T-cell (primary cell): Measurements from ENCODE around the gene CDH18. TPM values are rescaled to one million over a fixed set of nuclear protein-coding genes. Genes with fewer than 3 reads are reported as not detected.

Source experiments
- ATAC-seq, 4 experiments: fragments of 200-7000 bp in 3 of 4; fragments of 150-1000 bp in 1 of 4; cut with Tn5 transposase; replicated peaks in 1 of 4; 1 replicate in 3 of 4; 2 replicates in 1 of 4; pipeline ENCODE4 v1.10.0; 2021; ENCODE audit warnings: moderate library complexity in 3 of 4, mild to moderate bottlenecking in 2 of 4, moderate number of reproducible peaks in 1 of 4
- CTCF ChIA-PET, 2 donors: fragments of 300-600 bp; sonication (Branson Sonifier 250); formaldehyde crosslinking; loops; one replicate each; lab custom pipeline; 2022; ENCODE audit warnings: antibody characterized with exemption in 2 of 2; lab: Charles Lee
- POLR2A ChIA-PET, 2 donors: fragments of 300-600 bp; sonication (Branson Sonifier 250); formaldehyde crosslinking; loops; one replicate each; lab custom pipeline; 2022; ENCODE audit warnings: antibody characterized with exemption in 2 of 2; lab: Charles Lee
- DNase-seq, 35 experiments: peaks; one replicate each; pipeline versions ENCODE4 v3.0.0 to v3.0.0-alpha.2; 2013 to 2023
- H3K27ac ChIP-seq: one replicate; pipeline ENCODE4 v1.5.1; 2013; ENCODE audit warnings: low read length
- H3K27me3 ChIP-seq, 2 experiments: replicated peaks in 1 of 2; 1 replicate in 1 of 2; 2 replicates in 1 of 2; pipeline versions ENCODE4 v1.6.1 to v1.7.0; 2013; ENCODE audit warnings: low read length in 1 of 2, mixed read lengths in 1 of 2; ENCODE audit not compliant: control insufficient read depth in 2 of 2, insufficient read depth in 2 of 2; ENCODE audit errors: extremely low read depth in 1 of 2
- H3K36me3 ChIP-seq, 2 donors: 1 replicate in 1 of 2; 2 replicates in 1 of 2; pipeline versions ENCODE4 v1.6.1 to v1.7.0; 2013; ENCODE audit warnings: low read length in 1 of 2; ENCODE audit not compliant: control insufficient read depth in 2 of 2, insufficient read depth in 1 of 2; ENCODE audit errors: extremely low read depth in 1 of 2
- H3K4me1 ChIP-seq, 2 experiments: 1 replicate in 1 of 2; 2 replicates in 1 of 2; pipeline versions ENCODE4 v1.6.1 to v1.7.0; 2013; ENCODE audit warnings: low read length in 2 of 2, mixed read lengths in 1 of 2; ENCODE audit not compliant: insufficient read depth in 2 of 2, control insufficient read depth in 1 of 2; ENCODE audit errors: extremely low read depth in 1 of 2
- H3K4me3 ChIP-seq, 2 donors: 1 replicate in 1 of 2; 2 replicates in 1 of 2; pipeline versions ENCODE4 v1.5.1 to v1.7.0; 2013; ENCODE audit warnings: mild to moderate bottlenecking in 2 of 2, low read length in 1 of 2, moderate library complexity in 1 of 2; ENCODE audit not compliant: control insufficient read depth in 1 of 2; ENCODE audit errors: extremely low read depth in 1 of 2
- H3K9me3 ChIP-seq: 2 replicates; pipeline ENCODE4 v1.7.0; 2013
- H3K27ac Mint-ChIP-seq, 2 donors: one replicate each; pipeline ENCODE4 v1.8.0; 2020 to 2021; ENCODE audit warnings: mild to moderate bottlenecking in 2 of 2, mixed read lengths in 2 of 2
- H3K27me3 Mint-ChIP-seq, 2 donors: one replicate each; pipeline ENCODE4 v1.8.0; 2021 to 2022; ENCODE audit warnings: mixed read lengths in 2 of 2
- H3K36me3 Mint-ChIP-seq: one replicate; pipeline ENCODE4 v1.8.0; 2021; ENCODE audit warnings: mixed read lengths
- H3K4me1 Mint-ChIP-seq, 3 donors: one replicate each; pipeline ENCODE4 v1.8.0; 2020 to 2022; ENCODE audit warnings: mixed read lengths in 3 of 3, mild to moderate bottlenecking in 1 of 3
- H3K4me3 Mint-ChIP-seq, 3 donors: one replicate each; pipeline ENCODE4 v1.8.0; 2020 to 2022; ENCODE audit warnings: mild to moderate bottlenecking in 3 of 3, mixed read lengths in 3 of 3, moderate library complexity in 3 of 3
- H3K9me3 Mint-ChIP-seq, 3 donors: one replicate each; pipeline ENCODE4 v1.8.0; 2020 to 2022; ENCODE audit warnings: mixed read lengths in 3 of 3
- WGBS: methylation state at CpG from one replicate; pipeline ENCODE4 v1.1.5; 2013; ENCODE audit warnings: missing lambda C conversion rate; ENCODE audit not compliant: insufficient coverage; 5-methylcytosine and 5-hydroxymethylcytosine counted together
- total RNA-seq, 35 experiments: library from RNA in 6 of 35; stranded (reverse) in 6 of 35; fragments of 120-200 nt in 1 of 35; gene quantifications; one replicate each; pipeline versions ENCODE4 v1.2.1 to v1.2.4 and lab custom pipeline; 2013 to 2026

CDH18 gene
- total RNA-seq, 5 donors from 2014 or later (not counting 1 experiment from before 2014, with no cell fraction given): not detected

GRCh38 chr5:19616701-19617215 lies 371.2 kb downstream of the CDH18 start:
- POLR2A ChIA-PET: no interaction called here
- H3K4me3 ChIP-seq: no peak overlapping the region
- Mint-ChIP-seq H3K36me3 (no peaks in the 10 kb centered on the region), H3K9me3 (peaks cover 11 to 20% (median 13%) of the 10 kb centered on the region in 3 donors), H3K4me1 (no peaks in the 10 kb centered on the region), H3K27ac (no peak overlapping the region), H3K4me3 (no peak overlapping the region), H3K27me3 (no peaks in the 10 kb centered on the region)
- WGBS: no CpG with 5 or more reads among the region's 4 CpGs
- no peak overlapping the region for H3K27ac ChIP-seq
- no peaks in the 10 kb centered on the region for H3K9me3 ChIP-seq
- no peaks in the 10 kb centered on the region for H3K27me3 ChIP-seq
- CTCF ChIA-PET: no interaction called here
- DNase-seq: no peak
- ATAC-seq: no peak
- H3K4me1 ChIP-seq: no peaks in the 10 kb centered on the region
- no peaks in the 10 kb centered on the region for H3K36me3 ChIP-seq

GRCh38 chr5:19615661-19616060 lies 372.3 kb downstream of the CDH18 start:
- Mint-ChIP-seq H3K27ac (no peak overlapping the region), H3K27me3 (no peaks in the 10 kb centered on the region), H3K36me3 (no peaks in the 10 kb centered on the region), H3K4me3 (no peak overlapping the region), H3K4me1 (no peaks in the 10 kb centered on the region), H3K9me3 (peaks cover 12 to 21% (median 15%) of the 10 kb centered on the region in 3 donors)
- H3K27me3 ChIP-seq: no peaks in the 10 kb centered on the region
- H3K36me3 ChIP-seq: no peaks in the 10 kb centered on the region
- no peaks in the 10 kb centered on the region for H3K4me1 ChIP-seq
- POLR2A ChIA-PET: no interaction called here
- H3K27ac ChIP-seq: no peak overlapping the region
- H3K4me3 ChIP-seq: no peak overlapping the region
- WGBS: no CpG with 5 or more reads among the region's 1 CpG
- no peak for DNase-seq
- CTCF ChIA-PET: no interaction called here
- H3K9me3 ChIP-seq: no peaks in the 10 kb centered on the region
- no peak for ATAC-seq

- no peaks in the 10 kb centered on the region for H3K36me3 Mint-ChIP-seq
Observed at GRCh38 chr5:19615071-19615470, 372.9 kb downstream of the CDH18 start.

GRCh38 chr5:19608444-19609002 lies 379.5 kb downstream of the CDH18 start:
- DNase-seq: no peak
- Mint-ChIP-seq H3K4me1 (no peaks in the 10 kb centered on the region), H3K27ac (no peak overlapping the region), H3K4me3 (no peak overlapping the region), H3K9me3 (peaks cover 9 to 11% (median 10%) of the 10 kb centered on the region in 3 donors), H3K27me3 (no peaks in the 10 kb centered on the region), H3K36me3 (no peaks in the 10 kb centered on the region)
- no peaks in the 10 kb centered on the region for H3K9me3 ChIP-seq
- CTCF ChIA-PET: no interaction called here
- POLR2A ChIA-PET: interaction anchor here in 1 of 2 donors (0.6 to 0.7 kb wide), 2 partner anchors 22 to 1563 kb away, joined by 3 to 4 read pairs; no protein-coding TSS in a partner anchor
- no peaks in the 10 kb centered on the region for H3K4me1 ChIP-seq
- H3K4me3 ChIP-seq: no peak overlapping the region
- no peaks in the 10 kb centered on the region for H3K27me3 ChIP-seq
- ATAC-seq: no peak
- H3K27ac ChIP-seq: no peak overlapping the region
- no peaks in the 10 kb centered on the region for H3K36me3 ChIP-seq
- no CpG with 5 or more reads among the region's 1 CpG for WGBS

More at GRCh38 chr5:19615071-19615470, 372.9 kb downstream of the CDH18 start:
- CTCF ChIA-PET: no interaction called here
- no CpG with 5 or more reads among the region's 4 CpGs for WGBS
- no peak overlapping the region for H3K27ac ChIP-seq
- Mint-ChIP-seq H3K27ac (no peak overlapping the region), H3K27me3 (no peaks in the 10 kb centered on the region), H3K9me3 (peaks cover 12 to 21% (median 15%) of the 10 kb centered on the region in 3 donors), H3K4me1 (no peaks in the 10 kb centered on the region), H3K4me3 (no peak overlapping the region)
- DNase-seq: no peak
- no peak overlapping the region for H3K4me3 ChIP-seq
- no peaks in the 10 kb centered on the region for H3K9me3 ChIP-seq
- ATAC-seq: no peak
- no peaks in the 10 kb centered on the region for H3K36me3 ChIP-seq
- no peaks in the 10 kb centered on the region for H3K4me1 ChIP-seq
- POLR2A ChIA-PET: no interaction called here
- H3K27me3 ChIP-seq: no peaks in the 10 kb centered on the region

- no peak for ATAC-seq
- POLR2A ChIA-PET: no interaction called here
- H3K27me3 Mint-ChIP-seq: no peaks in the 10 kb centered on the region
Observed at GRCh38 chr5:19605846-19606407, 382.1 kb downstream of the CDH18 start.

GRCh38 chr5:19584131-19584530 lies 403.9 kb downstream of the CDH18 start:
- POLR2A ChIA-PET: no interaction called here
- ATAC-seq (no peak), DNase-seq (no peak)
- CTCF ChIA-PET: no interaction called here
- 43% methylated on average over 2 of the region's 2 CpGs for WGBS
- Mint-ChIP-seq H3K27me3 (no peaks in the 10 kb centered on the region), H3K36me3 (no peaks in the 10 kb centered on the region), H3K4me3 (no peak overlapping the region), H3K9me3 (peaks cover 13 to 28% (median 26%) of the 10 kb centered on the region in 3 donors), H3K4me1 (no peaks in the 10 kb centered on the region), H3K27ac (no peak overlapping the region)
- Histone ChIP-seq H3K9me3 (no peaks in the 10 kb centered on the region), H3K36me3 (no peaks in the 10 kb centered on the region), H3K4me1 (no peaks in the 10 kb centered on the region), H3K27ac (no peak overlapping the region), H3K27me3 (no peaks in the 10 kb centered on the region), H3K4me3 (no peak overlapping the region)

More at GRCh38 chr5:19605846-19606407, 382.1 kb downstream of the CDH18 start:
- Histone ChIP-seq H3K27me3 (no peaks in the 10 kb centered on the region), H3K9me3 (no peaks in the 10 kb centered on the region), H3K27ac (no peak overlapping the region), H3K4me1 (no peaks in the 10 kb centered on the region), H3K36me3 (no peaks in the 10 kb centered on the region), H3K4me3 (no peak overlapping the region)
- CTCF ChIA-PET: no interaction called here
- H3K4me3 Mint-ChIP-seq: no peak overlapping the region
- DNase-seq: no peak
- no peaks in the 10 kb centered on the region for H3K4me1 Mint-ChIP-seq
- H3K36me3 Mint-ChIP-seq: no peaks in the 10 kb centered on the region
- WGBS: no CpG with 5 or more reads among the region's 3 CpGs
- H3K27ac Mint-ChIP-seq: no peak overlapping the region
- H3K9me3 Mint-ChIP-seq: peaks cover 5 to 7% (median 6%) of the 10 kb centered on the region in 3 donors
